Gastroesophageal sphincter (tissue), 4 donors: ENCODE measurements around the gene NREP. TPM values are rescaled to one million over a fixed set of nuclear protein-coding genes. Genes with fewer than 3 reads are reported as not detected.
A peak's percentile ranks its signal among the peaks of the same experiment; 100 is the strongest.

Experiments used
- ATAC-seq: fragments of 150-250 bp; one replicate; pipeline ENCODE4 v1.9.1; 2016; ENCODE audit warnings: mild to moderate bottlenecking, moderate library complexity
- H3K27ac ChIP-seq, 4 donors: fragments of 200-600 bp; sonication (generic) in 3 of 4; 1 replicate in 3 of 4; 2 replicates in 1 of 4; pipeline ENCODE4 v1.5.1; 2016 to 2019
- H3K27me3 ChIP-seq: fragments of 200-600 bp; sonication (generic); one replicate; pipeline ENCODE4 v1.5.1; 2019
- H3K36me3 ChIP-seq, 2 donors: fragments of 200-600 bp; sonication (generic); one replicate each; pipeline ENCODE4 v1.5.1; 2019; ENCODE audit warnings: control low read depth in 1 of 2
- H3K4me1 ChIP-seq, 3 donors: fragments of 200-600 bp; sonication (generic); 1 replicate in 2 of 3; 2 replicates in 1 of 3; pipeline ENCODE4 v1.5.1; 2016 to 2019; ENCODE audit warnings: control low read depth in 2 of 3
- H3K4me3 ChIP-seq, 2 donors: fragments of 200-600 bp; sonication (generic); one replicate each; pipeline ENCODE4 v1.5.1; 2019; ENCODE audit warnings: mild to moderate bottlenecking in 1 of 2, moderate library complexity in 1 of 2
- H3K9me3 ChIP-seq, 3 donors: fragments of 200-600 bp; sonication (generic); one replicate each; pipeline ENCODE4 v1.5.1; 2017 to 2019; ENCODE audit warnings: control low read depth in 2 of 3
- EP300 ChIP-seq: sonication (generic); formaldehyde crosslinking; IDR thresholded peaks from one replicate; pipeline ENCODE4 v1.6.1; 2017; ENCODE audit warnings: antibody characterized with exemption, mild to moderate bottlenecking
- POLR2A ChIP-seq, 2 donors: fragments of 450-650 bp; IDR thresholded peaks; one replicate each; pipeline ENCODE4 v1.6.1; 2017; ENCODE audit warnings: antibody characterized with exemption in 2 of 2, mild to moderate bottlenecking in 2 of 2, moderate library complexity in 1 of 2
- POLR2AphosphoS5 ChIP-seq: sonication (generic); formaldehyde crosslinking; IDR thresholded peaks from one replicate; pipeline ENCODE4 v1.6.1; 2017; ENCODE audit warnings: antibody characterized with exemption
- WGBS, 2 donors: methylation state at CpG; one replicate each; pipeline ENCODE4 v1.1.5; 2018; ENCODE audit warnings: low coverage in 1 of 2; 5-methylcytosine and 5-hydroxymethylcytosine counted together
- total RNA-seq, 4 donors: library from RNA; depleted of rRNA; stranded (reverse); fragments of >200 nt; gene quantifications; one replicate each; pipeline ENCODE4 v1.1.0, GENCODE V29; 2016
- TF ChIP-seq, protein P1 (sequence below), 4 experiments: fragments of 200-600 bp in 2 of 4; fragments of 450-650 bp in 2 of 4; sonication (generic) in 1 of 4; IDR thresholded peaks; one replicate each; pipeline ENCODE4 v1.5.1; 2017 to 2019; ENCODE audit warnings: antibody characterized with exemption in 4 of 4, mild to moderate bottlenecking in 2 of 4, moderate library complexity in 2 of 4

NREP gene
- total RNA-seq, 4 donors from 2014 or later = 8.3 to 24.7 (median 19.0) TPM

DNA sequence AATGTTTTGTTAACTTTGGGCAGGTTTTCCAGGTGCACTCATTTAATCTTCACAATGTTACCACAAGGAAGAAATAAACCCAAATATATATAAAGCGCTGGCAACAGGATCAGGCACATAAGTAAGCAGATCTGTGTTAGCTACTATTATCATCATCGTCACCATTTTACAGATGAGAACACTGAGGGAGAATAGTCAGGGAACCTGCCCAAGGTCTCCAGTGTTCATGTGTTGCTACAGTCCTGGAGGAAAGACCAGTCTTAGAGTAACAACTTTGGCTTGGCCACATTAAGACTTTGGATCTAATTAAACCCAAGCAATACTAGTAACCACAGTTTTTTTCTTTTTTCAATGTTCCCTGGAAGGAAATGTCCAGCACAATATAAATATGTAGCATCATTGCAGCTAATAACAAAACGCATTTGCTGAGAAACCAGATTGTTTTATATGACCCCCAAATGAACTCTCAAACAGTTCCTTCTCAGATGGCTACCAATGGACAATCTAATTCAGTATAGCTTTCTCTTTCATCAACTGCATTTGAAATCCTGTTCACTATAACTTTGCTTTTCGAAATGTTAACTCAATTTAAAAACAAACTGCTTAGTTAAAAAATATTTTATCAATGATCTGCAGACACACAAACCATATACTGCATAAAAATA is 11.8 kb downstream of the NREP start:
- peaks cover 19 to 91% (median 31%) of the 10 kb centered on the region in 3 donors for H3K4me1 ChIP-seq
- ATAC-seq = no peak
- TF ChIP-seq POLR2A (IDR thresholded peaks at IDR 0.05) = no peak
- TF ChIP-seq EP300 = no peak
- TF ChIP-seq, protein P1, sequence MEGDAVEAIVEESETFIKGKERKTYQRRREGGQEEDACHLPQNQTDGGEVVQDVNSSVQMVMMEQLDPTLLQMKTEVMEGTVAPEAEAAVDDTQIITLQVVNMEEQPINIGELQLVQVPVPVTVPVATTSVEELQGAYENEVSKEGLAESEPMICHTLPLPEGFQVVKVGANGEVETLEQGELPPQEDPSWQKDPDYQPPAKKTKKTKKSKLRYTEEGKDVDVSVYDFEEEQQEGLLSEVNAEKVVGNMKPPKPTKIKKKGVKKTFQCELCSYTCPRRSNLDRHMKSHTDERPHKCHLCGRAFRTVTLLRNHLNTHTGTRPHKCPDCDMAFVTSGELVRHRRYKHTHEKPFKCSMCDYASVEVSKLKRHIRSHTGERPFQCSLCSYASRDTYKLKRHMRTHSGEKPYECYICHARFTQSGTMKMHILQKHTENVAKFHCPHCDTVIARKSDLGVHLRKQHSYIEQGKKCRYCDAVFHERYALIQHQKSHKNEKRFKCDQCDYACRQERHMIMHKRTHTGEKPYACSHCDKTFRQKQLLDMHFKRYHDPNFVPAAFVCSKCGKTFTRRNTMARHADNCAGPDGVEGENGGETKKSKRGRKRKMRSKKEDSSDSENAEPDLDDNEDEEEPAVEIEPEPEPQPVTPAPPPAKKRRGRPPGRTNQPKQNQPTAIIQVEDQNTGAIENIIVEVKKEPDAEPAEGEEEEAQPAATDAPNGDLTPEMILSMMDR (IDR thresholded peaks at IDR 0.05) = no peak

DNA sequence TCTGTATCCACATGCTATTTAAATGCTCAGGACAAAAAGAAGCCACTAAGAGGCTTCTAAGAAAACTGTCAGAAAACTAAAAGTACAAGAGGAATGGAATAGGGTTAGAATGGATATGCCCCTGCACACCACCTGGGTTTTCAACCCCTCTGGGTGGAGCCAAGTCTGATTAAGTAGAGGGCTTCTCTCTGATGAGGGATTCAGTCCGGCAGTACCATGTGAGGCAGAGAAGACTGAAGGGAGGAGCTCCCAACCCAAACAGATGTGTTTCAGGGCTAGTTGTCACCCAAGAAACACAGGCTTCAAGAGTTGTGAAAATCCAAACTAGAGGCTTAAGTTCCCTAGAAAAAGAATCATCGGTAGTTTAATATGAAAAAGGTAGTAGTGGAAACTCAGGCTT is 12.5 kb downstream of the NREP start:
- Histone ChIP-seq H3K27ac (peak overlapping the region in 2 of 4 donors; percentile 81), H3K27me3 (no peaks in the 10 kb centered on the region), H3K9me3 (no peaks in the 10 kb centered on the region), H3K4me3 (no peak overlapping the region), H3K36me3 (no peaks in the 10 kb centered on the region), H3K4me1 (peaks cover 19 to 89% (median 31%) of the 10 kb centered on the region in 3 donors)
- ATAC-seq = no peak
- TF ChIP-seq, protein P1 (IDR thresholded peaks at IDR 0.05) = no peak
- no peak for TF ChIP-seq POLR2A (IDR thresholded peaks at IDR 0.05)
- no peak for TF ChIP-seq EP300
- TF ChIP-seq POLR2AphosphoS5 = no peak
- WGBS, 2 donors = 29 to 38% methylated on average over 2 of the region's 2 CpGs

More for the DNA sequence above, 11.8 kb downstream of the NREP start:
- WGBS, 2 donors = 61 to 72% methylated on average over 4 of the region's 4 CpGs
- Histone ChIP-seq H3K27ac (peak overlapping the region in 1 of 4 donors; percentile 81), H3K36me3 (no peaks in the 10 kb centered on the region), H3K4me3 (no peak overlapping the region), H3K9me3 (no peaks in the 10 kb centered on the region), H3K27me3 (no peaks in the 10 kb centered on the region)

DNA sequence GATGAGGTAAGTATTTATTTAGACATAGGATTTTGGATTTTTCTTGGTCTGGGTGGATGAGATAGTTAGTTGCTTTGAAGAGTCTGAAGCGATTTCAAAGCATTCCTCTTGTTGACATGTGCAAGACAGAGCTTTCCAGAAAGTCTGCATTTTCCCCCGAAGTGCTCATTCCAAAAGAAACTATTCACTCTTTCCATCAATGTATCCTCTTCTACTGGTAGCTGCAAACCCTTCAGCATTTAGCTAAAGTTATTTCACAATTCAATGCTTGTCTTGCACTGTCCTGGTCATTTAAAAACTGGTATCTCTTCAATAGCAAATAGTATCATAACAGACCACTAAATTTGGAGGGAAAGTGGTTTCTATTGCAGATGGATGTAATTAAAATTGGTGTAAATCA is 13.0 kb downstream of the NREP start:
- Histone ChIP-seq H3K4me1 (peaks cover 19 to 89% (median 28%) of the 10 kb centered on the region in 3 donors), H3K36me3 (no peaks in the 10 kb centered on the region), H3K27ac (peak overlapping the region in 3 of 4 donors; percentile 23 to 81 (median 81)), H3K27me3 (no peaks in the 10 kb centered on the region), H3K4me3 (no peak overlapping the region), H3K9me3 (no peaks in the 10 kb centered on the region)
- ATAC-seq = no peak
- WGBS, 2 donors = 3 to 21% methylated on average over 2 of the region's 2 CpGs
- TF ChIP-seq POLR2AphosphoS5 = no peak
- no peak for TF ChIP-seq POLR2A (IDR thresholded peaks at IDR 0.05)
- TF ChIP-seq, protein P1 (IDR thresholded peaks at IDR 0.05) = no peak

DNA sequence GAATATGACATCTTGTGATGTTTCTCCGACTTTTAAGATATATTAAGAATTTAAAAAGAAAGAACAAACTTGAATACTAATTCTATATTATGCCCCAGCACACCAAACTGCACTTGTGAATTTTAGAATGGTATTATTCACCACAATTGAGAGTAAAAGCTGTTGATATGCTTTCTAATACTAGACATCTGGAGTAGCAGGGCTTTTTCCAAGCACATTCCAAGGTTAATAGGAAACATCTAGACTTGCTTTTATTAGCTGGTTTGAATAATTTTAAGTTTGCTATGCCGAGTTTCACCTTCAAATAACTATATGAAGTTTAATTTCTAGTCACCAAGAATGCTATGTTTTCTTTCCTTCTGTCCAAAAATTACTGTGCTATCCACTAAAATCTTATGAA is 13.5 kb downstream of the NREP start:
- no peaks in the 10 kb centered on the region for H3K27me3 ChIP-seq
- H3K4me3 ChIP-seq = no peak overlapping the region
- TF ChIP-seq, protein P1 (IDR thresholded peaks at IDR 0.05) = no peak
- TF ChIP-seq EP300 (no peak), POLR2A (IDR thresholded peaks at IDR 0.05) (no peak), POLR2AphosphoS5 (no peak)
- H3K27ac ChIP-seq = peak overlapping the region; percentile 23 to 81 (median 64)
- 17 to 21% methylated on average over 2 of the region's 2 CpGs for WGBS, 2 donors
- H3K4me1 ChIP-seq = peaks cover 19 to 89% (median 24%) of the 10 kb centered on the region in 3 donors
- ATAC-seq = no peak
- no peaks in the 10 kb centered on the region for H3K9me3 ChIP-seq
- H3K36me3 ChIP-seq = no peaks in the 10 kb centered on the region
